GM18502 (cell line): ENCODE results near the gene SLC25A45.

Experiments
- ATAC-seq: cut with Tn5 transposase; IDR thresholded peaks from one replicate; pipeline ENCODE4 v1.9.1; 2021; ENCODE audit warnings: mild to moderate bottlenecking; ENCODE audit not compliant: unreplicated experiment, poor library complexity

SLC25A45 gene

GRCh38 chr11:65410936-65411680, 28.7 kb upstream of the SLC25A45 start:
- ATAC-seq = no peak

GRCh38 chr11:65404638-65405339, 22.3 kb upstream of the SLC25A45 start:
- no peak for ATAC-seq

- no peak for ATAC-seq
These were observed 21.8 kb upstream of the SLC25A45 start for GRCh38 chr11:65404210-65404609.

GRCh38 chr11:65403607-65404121, 21.2 kb upstream of the SLC25A45 start:
- no peak for ATAC-seq

DNA sequence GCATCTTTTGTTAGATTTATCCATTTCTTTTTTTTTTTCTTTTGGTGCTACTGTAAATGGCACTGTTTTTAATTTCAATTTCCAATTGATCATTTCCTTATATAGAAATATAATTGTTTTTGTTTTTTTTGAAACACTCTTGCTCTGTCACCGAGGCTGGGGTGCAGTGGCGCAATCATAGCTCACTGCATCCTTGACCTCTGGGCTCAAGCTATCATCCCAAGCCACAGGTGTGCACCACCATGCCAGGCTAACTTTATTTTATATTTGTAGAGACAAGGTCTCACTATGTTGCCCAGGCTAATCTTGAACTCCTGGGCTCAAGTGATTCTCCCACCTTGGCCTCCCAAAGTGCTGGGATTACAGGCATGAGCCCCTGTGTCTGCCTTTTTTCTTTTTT, 20.3 kb upstream of the SLC25A45 start:
- ATAC-seq = no peak

- ATAC-seq = no peak
These were observed 19.4 kb upstream of the SLC25A45 start for GRCh38 chr11:65401803-65402248.

DNA sequence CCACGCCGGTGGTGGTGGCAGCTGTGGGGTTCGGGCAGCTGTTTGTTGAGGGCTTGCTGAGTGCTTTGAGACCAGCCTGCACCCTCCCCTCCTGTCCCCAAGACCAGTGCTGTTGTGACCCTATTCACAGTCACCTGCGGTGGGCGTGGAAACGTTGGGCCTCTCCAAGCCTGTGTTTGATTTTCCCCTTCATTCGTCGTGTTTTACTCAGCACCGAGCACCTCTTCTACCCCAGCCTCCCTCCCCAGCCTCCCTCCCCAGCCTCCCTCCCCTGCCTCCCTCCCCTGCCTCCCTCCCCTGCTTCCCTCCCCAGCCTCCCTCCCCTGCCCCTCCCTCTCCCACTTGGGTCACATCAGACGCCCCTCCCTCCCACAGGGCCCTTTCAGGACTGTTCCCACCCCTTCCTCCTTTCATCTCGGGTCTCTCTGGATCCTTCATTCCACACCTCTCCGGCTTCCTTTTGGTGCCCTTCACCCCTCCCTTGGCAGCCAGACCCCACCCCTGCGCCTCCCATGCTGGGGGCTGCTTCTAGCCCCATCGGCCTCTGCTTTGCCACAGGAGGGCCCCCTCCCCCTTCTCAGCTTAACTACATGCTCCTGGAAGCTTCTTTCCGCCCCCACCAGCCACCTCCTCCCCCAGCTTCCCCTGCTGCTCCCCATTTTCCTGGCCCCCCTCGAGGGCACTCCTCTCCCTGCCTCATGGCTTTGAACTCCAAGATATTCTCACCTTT, 18.8 kb upstream of the SLC25A45 start:
- ATAC-seq = no peak

- ATAC-seq = no peak
These were observed 18.0 kb upstream of the SLC25A45 start for GRCh38 chr11:65400307-65401072.

- ATAC-seq = no peak
These were observed 17.4 kb upstream of the SLC25A45 start for GRCh38 chr11:65399845-65400244.

DNA sequence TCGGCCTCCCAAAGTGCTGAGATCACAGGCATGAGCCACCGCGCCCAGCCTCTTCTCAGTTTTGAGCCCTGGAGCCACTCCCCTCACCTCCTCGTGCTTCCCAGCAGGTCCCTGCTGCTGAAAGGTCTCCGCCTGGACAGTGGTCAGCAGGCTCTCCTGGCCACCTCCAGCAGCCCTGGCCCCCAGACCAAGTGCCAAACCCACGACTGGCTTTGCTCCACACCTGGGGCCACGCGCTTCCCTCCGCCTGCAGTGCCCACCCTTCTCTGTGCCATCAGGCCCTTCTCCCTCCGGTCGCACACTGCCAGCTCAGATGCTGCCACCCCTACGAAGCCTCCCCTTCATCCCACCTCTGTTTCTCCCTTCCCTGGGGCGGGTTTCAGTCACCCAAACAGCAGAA, 16.8 kb upstream of the SLC25A45 start:
- ATAC-seq = no peak

DNA sequence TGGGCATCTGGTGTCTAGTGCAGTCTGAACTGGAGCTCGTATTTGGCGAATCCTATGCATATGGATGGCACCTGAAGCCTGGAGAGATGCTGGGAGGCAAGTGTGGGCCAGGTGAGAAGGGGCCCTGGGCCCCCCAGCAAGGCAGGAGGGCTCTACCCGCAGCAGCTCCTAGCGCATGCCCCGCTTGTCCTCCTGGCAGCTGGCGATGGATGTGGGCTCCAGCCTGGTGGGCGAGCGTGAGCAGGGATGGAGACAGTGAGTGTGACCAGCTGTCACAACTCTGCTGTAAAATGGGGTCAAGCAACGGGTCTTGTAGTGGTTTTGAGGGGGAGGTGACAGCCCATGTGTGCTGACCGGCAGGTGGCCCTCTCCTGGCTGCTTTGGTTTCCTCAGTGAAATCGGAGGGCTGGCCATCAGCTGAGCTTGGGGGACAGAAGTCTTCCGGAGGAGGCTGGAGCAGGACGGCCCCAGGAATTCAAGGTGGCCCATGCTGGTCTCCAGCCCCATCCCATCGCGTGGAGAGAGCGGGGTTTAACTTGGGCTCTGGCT, 16.0 kb upstream of the SLC25A45 start:
- no peak for ATAC-seq

DNA sequence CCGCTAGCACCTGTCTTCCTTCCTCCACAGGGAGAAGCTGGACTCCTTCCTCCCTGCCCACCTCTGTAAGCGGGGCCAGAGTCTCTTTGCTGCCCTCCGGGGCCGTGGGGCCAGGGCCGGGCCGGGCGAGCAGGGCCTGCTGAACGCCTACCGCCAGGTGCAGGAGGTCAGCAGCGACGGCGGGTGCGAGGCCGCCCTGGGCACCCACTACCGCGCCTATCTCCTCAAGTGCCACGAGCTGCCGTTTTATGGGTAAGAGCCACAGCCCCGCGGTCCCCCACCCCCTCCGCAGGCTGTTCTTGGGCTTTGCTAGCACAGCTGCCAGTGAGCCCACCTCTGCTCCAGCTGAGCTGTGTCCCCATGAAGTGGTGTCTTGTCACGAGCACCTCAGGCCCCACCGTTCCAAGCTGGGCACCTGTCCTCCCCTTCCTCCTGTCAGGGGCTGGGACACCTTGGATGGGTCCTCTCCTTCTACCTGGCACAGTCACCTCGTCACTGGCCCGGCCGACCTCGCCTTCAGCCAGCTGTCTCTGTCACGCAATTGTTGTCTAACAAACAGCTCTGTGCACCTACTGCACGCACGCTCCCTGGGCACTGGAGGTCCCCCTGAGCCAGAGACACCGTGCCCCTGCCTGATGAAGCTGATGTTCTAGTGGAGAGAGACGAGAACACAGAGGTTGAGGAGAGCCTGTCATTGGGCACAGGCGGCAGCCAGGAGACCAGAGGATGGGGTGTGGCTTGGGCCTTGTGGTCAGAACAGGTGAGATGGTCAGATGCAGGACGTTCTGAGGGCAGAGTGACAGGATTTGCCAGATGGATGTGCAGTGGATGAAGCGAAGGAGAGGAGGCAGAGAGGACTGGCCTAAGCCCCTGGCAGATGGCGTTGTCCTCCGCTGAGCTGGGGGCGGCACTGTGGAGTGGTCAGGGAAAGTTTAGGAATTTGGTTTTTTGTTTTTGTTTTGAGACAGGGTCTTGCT, 14.6 kb upstream of the SLC25A45 start:
- ATAC-seq = no peak

DNA sequence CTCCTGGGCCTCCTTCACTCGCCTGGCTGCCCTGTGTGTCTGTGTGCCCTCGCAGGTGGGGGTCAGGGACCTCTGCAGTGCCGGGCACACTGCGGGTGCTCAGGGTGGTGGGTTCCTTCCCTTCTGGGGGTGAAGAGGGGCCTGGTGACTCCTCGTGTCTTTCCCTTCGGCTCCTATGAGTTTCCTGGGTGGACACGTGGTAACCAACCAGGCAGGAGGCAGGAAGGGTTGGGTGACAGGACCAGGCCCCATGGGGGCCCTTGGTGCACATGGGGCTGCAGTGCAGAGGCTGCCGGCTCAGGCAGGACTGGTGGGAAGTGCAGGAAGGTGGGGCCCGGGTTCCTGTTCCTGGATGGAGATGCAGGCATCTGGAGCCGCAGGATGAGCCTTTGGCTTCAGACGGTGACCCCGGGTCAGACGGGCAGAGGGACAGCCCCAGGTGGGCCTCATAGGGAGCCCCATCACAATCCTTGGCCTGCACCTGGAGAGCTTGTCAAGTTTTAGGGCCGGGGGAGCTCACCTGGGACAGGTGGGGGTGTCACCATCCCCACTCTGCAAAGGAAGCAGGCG, 13.6 kb upstream of the SLC25A45 start:
- no peak for ATAC-seq

GRCh38 chr11:65394125-65394536, 11.7 kb upstream of the SLC25A45 start:
- ATAC-seq = no peak

GRCh38 chr11:65393513-65394079, 11.2 kb upstream of the SLC25A45 start:
- no peak for ATAC-seq

DNA sequence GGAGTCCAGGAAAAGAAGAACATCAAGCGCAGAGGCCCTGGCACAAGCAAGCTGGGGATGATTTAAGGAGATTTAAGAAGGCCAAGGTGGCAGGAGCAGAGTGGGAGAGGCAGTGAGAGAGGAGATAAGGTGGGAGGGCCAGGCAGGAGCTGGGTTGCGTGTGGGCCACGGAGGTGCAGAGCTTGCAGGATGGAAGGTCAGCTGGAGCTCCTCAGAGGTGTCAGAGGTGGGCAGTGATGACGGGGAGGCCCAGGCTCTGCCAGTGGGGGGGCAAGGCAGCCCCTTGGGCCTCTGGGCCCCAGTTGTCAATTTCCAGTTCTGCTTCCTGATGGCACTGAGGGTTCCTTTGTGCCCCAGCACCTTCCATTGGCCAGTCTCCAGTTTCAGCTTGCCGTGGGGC, 10.5 kb upstream of the SLC25A45 start:
- ATAC-seq = no peak

GRCh38 chr11:65392186-65392829, 9.9 kb upstream of the SLC25A45 start:
- ATAC-seq = no peak

DNA sequence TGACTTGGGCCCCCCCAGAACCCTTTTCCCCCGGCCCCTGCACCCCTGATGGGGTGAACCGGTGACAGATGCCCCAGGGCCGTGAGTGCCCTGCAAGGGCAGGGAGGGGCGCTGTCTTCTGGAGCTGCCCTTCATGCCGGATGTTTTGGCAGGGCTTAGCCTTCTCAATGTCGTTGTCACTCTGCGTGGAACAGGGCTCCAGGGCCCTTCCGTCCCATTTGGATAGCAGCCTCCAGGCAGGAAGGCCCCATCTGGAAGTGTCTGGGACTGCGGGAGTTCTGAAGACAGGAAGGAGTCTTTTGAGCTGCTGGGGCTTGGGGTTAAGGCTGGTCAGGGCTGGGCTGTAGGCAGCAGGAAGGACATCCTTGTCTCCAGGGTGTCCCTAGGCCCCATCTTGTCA, 8.6 kb upstream of the SLC25A45 start:
- no peak for ATAC-seq
